Measurements from ENCODE around the gene RXRA.

The RXRA gene

GRCh38 chr9:134463280-134463679 is 137.0 kb downstream of the RXRA start:
- POLR2A ChIA-PET, result interaction anchor here (0.7 kb wide), 1 partner anchor 169 kb away, joined by 4 read pairs; no protein-coding TSS in a partner anchor
- CTCF ChIA-PET, result interaction anchor here (1.2 kb wide), 1 partner anchor 14 kb away, joined by 4 read pairs; no protein-coding TSS in a partner anchor
- Histone ChIP-seq H3K4me3 (ENCODE audit: low read depth, low read length) (no peak overlapping the region), H3K9me3 (ENCODE audit: control insufficient read depth, insufficient read depth, low read depth, low read length) (no peaks in the 10 kb centered on the region), H3K27ac (ENCODE audit: extremely low read depth, low read depth, low read length) (no peak overlapping the region), H3K4me1 (ENCODE audit: control insufficient read depth, insufficient read depth, low read length) (no peaks in the 10 kb centered on the region), H3K36me3 (ENCODE audit: control insufficient read depth in 2 of 2, insufficient read depth in 1 of 2, low read length in 2 of 2) (no peaks in the 10 kb centered on the region)
- TF ChIP-seq ZNF791 (tag by site-specific recombination; IDR thresholded peaks at IDR 0.05), result no peak
- TF ChIP-seq ZSCAN5A (tag by site-specific recombination; IDR thresholded peaks at IDR 0.05), result no peak
- TF ChIP-seq SP7 (tag by site-specific recombination; IDR thresholded peaks at IDR 0.05), result no peak
- no peak for TF ChIP-seq ZNF266 (tag by site-specific recombination; IDR thresholded peaks at IDR 0.05; ENCODE audit: low read depth)
- TF ChIP-seq ZNF175 (tag by site-specific recombination; IDR thresholded peaks at IDR 0.05), result no peak
- no peak for TF ChIP-seq ZBTB1 (tag by site-specific recombination; IDR thresholded peaks at IDR 0.05)
- TF ChIP-seq GLI2 (tag by site-specific recombination; IDR thresholded peaks at IDR 0.05; ENCODE audit: borderline replicate concordance, low read depth), result no peak

- ChIA-PET POLR2A (no interaction called here), CTCF (interaction anchor here (0.6 kb wide), 2 partner anchors 204 to 272 kb away, joined by 3 read pairs; no protein-coding TSS in a partner anchor)
- no peaks in the 10 kb centered on the region for H3K36me3 ChIP-seq (ENCODE audit: control insufficient read depth in 2 of 2, insufficient read depth in 1 of 2, low read length in 2 of 2)
- H3K27ac ChIP-seq (ENCODE audit: extremely low read depth, low read depth, low read length), result no peak overlapping the region
- no peaks in the 10 kb centered on the region for H3K9me3 ChIP-seq (ENCODE audit: control insufficient read depth, insufficient read depth, low read depth, low read length)
- H3K4me3 ChIP-seq (ENCODE audit: low read depth, low read length), result no peak overlapping the region
- TF ChIP-seq REST (tag by site-specific recombination; IDR thresholded peaks at IDR 0.05) (peak; percentile 87), ZBTB7A (tag by site-specific recombination; IDR thresholded peaks at IDR 0.05; ENCODE audit: low read depth) (no peak)
- H3K4me1 ChIP-seq (ENCODE audit: control insufficient read depth, insufficient read depth, low read length), result no peaks in the 10 kb centered on the region
Observed at GRCh38 chr9:134466869-134467616, 140.8 kb downstream of the RXRA start.

- CTCF ChIA-PET, result no interaction called here
- no peak overlapping the region for H3K4me3 ChIP-seq (ENCODE audit: low read depth, low read length)
- no peak for TF ChIP-seq ZNF549 (tag by site-specific recombination; IDR thresholded peaks at IDR 0.05)
- TF ChIP-seq WT1 (tag by site-specific recombination; IDR thresholded peaks at IDR 0.05), result no peak
- TF ChIP-seq ZNF530 (tag by site-specific recombination; IDR thresholded peaks at IDR 0.05; ENCODE audit: low read depth), result no peak
- TF ChIP-seq EGR2 (tag by site-specific recombination; IDR thresholded peaks at IDR 0.05; ENCODE audit: low read depth), result no peak
- no peak for TF ChIP-seq SP3 (tag by site-specific recombination; IDR thresholded peaks at IDR 0.05)
- TF ChIP-seq ZNF560 (tag by site-specific recombination; IDR thresholded peaks at IDR 0.05; ENCODE audit: borderline replicate concordance), result no peak
- TF ChIP-seq ZNF596 (tag by site-specific recombination; IDR thresholded peaks at IDR 0.05), result no peak
- TF ChIP-seq ZSCAN23 (tag by site-specific recombination; IDR thresholded peaks at IDR 0.05), result no peak
- TF ChIP-seq ZNF132 (tag by site-specific recombination; IDR thresholded peaks at IDR 0.05; ENCODE audit: borderline replicate concordance), result no peak
- no peak for TF ChIP-seq KLF17 (tag by site-specific recombination; IDR thresholded peaks at IDR 0.05)
- no peak for TF ChIP-seq ZNF404 (tag by site-specific recombination; IDR thresholded peaks at IDR 0.05)
- no peak for TF ChIP-seq ZNF114 (tag by site-specific recombination; IDR thresholded peaks at IDR 0.05)
- TF ChIP-seq ZNF544 (tag by site-specific recombination; IDR thresholded peaks at IDR 0.05), result no peak
- no peak for TF ChIP-seq ZNF354C (tag by site-specific recombination; IDR thresholded peaks at IDR 0.05; ENCODE audit: borderline replicate concordance, low read depth)
- TF ChIP-seq ZNF558 (tag by site-specific recombination; IDR thresholded peaks at IDR 0.05), result no peak
- POLR2A ChIA-PET, result no interaction called here
- no peaks in the 10 kb centered on the region for H3K4me1 ChIP-seq (ENCODE audit: control insufficient read depth, insufficient read depth, low read length)
- no peaks in the 10 kb centered on the region for H3K9me3 ChIP-seq (ENCODE audit: control insufficient read depth, insufficient read depth, low read depth, low read length)
- H3K36me3 ChIP-seq (ENCODE audit: control insufficient read depth in 2 of 2, insufficient read depth in 1 of 2, low read length in 2 of 2), result no peaks in the 10 kb centered on the region
- no peak overlapping the region for H3K27ac ChIP-seq (ENCODE audit: extremely low read depth, low read depth, low read length)
Observed at GRCh38 chr9:134468358-134468757, 142.1 kb downstream of the RXRA start.

Measured in HEK293 (cell line).